IgD-negative memory B cell (primary cell): ENCODE measurements around the gene NPDC1. TPM values are rescaled to one million over a fixed set of nuclear protein-coding genes. Genes with fewer than 3 reads are reported as not detected.
A peak's percentile ranks its signal among the peaks of the same experiment; 100 is the strongest.
"Not testable (repeated sequence)": the region's sequence is repeated elsewhere in the genome, so short reads cannot be mapped to it uniquely, and the experiment has no call there.

Source experiments
- H3K27ac Mint-ChIP-seq, 3 donors: one replicate each; pipeline ENCODE4 v1.8.0; 2020 to 2022; ENCODE audit warnings: mild to moderate bottlenecking in 3 of 3, mixed read lengths in 3 of 3, moderate library complexity in 1 of 3
- H3K27me3 Mint-ChIP-seq: one replicate; pipeline ENCODE4 v1.8.0; 2021; ENCODE audit warnings: mixed read lengths
- H3K36me3 Mint-ChIP-seq: one replicate; pipeline ENCODE4 v1.8.0; 2020; ENCODE audit warnings: mild to moderate bottlenecking, mixed read lengths
- H3K4me1 Mint-ChIP-seq, 3 donors: one replicate each; pipeline ENCODE4 v1.8.0; 2020 to 2022; ENCODE audit warnings: mixed read lengths in 3 of 3, mild to moderate bottlenecking in 1 of 3
- H3K4me3 Mint-ChIP-seq, 4 donors: one replicate each; pipeline ENCODE4 v1.8.0; 2020 to 2022; ENCODE audit warnings: mild to moderate bottlenecking in 4 of 4, mixed read lengths in 4 of 4, moderate library complexity in 3 of 4
- H3K9me3 Mint-ChIP-seq, 3 donors: one replicate each; pipeline ENCODE4 v1.8.0; 2020 to 2021; ENCODE audit warnings: mixed read lengths in 3 of 3, mild to moderate bottlenecking in 1 of 3
- polyA plus RNA-seq: library from polyadenylated mRNA; unstranded; fragments of 300-500 nt; fragmentation: Illumina TruSeq; gene quantifications from one replicate; pipeline ENCODE4 v1.2.3, GENCODE V29; 2021

The NPDC1 gene
- polyA plus RNA-seq, 1 donor from 2014 or later = 2.0 TPM

DNA sequence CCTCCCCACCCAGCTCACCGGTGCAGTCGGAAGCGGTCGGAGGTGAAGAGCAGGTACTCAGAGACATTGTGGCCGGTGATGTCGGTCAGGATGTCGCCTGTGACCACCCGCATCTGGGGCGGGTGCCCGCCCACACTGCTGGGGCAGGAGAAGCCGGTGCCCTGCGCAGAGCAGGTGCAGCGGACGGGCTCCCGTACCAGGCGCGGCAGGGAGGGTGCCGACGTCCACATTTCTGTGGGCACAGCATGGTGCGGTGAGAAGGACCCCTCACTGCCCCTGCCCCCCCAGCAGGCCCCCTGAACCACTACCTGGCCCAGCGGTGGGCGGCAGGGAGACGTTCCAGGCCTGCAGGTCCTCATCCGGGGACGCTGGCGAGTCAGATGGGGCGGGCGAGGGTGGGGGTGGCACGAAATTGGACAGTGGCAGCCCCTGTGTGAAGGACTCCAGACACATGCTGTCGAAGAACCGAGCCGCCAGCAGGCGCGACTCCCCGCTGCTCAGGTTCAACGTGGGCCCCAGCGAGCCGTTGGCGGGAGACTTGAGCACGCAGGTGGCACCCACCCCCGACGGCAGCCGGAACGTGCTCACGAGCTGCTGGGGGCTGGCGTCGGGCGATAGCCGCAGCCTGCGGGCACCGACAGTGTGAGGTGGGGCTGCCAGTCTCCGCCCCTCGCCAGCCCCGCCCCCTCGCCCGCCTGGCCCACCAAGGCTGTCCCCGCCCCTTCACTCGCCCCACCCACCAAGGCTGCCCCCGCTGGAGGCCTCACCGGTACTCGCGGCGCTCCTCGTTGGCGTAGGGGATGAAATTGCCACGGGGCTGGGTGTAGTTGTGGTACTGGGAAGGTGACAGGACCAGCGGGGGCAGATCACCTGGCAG is 33.0 kb downstream of the NPDC1 start:
- no peaks in the 10 kb centered on the region for H3K9me3 Mint-ChIP-seq
- no peak overlapping the region for H3K4me3 Mint-ChIP-seq
- H3K27ac Mint-ChIP-seq = no peak overlapping the region
- no peaks in the 10 kb centered on the region for H3K27me3 Mint-ChIP-seq
- no peaks in the 10 kb centered on the region for H3K36me3 Mint-ChIP-seq
- H3K4me1 Mint-ChIP-seq = no peaks in the 10 kb centered on the region

DNA sequence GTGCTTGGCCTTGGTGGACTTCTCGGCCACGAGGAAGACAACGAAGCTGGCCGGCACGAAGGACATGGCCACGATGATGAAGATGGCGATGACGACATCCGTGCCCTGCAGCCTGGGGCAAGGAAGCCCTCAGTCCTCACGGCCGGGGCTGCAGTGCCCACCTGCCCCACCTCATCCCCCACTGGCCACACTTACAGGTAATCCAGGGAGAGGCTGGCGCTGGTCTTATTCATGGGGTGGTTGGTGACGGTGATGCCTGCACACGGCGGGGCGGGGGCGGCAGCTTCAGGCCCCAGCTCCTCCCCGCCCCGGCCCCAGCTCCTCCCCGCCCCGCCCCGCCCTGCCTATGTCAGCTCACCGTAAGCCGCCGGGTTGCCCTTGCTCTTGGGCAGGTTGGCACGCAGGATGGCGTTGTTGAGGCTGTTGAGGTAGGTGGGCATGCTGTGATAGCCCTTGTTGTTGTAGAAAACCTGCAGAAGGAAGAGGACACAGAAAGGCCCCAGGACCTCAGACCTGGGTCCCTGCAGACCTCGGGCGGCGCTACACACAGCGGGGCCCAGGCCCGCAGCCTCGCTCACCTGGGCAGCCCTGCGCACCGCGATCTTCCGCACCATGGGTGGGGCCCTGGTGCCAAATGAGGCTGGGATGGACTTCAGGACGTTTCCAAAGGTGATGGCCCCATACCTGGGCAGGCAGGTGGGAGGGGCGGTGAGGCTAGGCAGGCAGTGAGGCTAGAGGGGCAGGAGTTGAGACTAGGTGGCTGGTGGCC is 33.9 kb downstream of the NPDC1 start:
- H3K4me3 Mint-ChIP-seq = no peak overlapping the region
- H3K9me3 Mint-ChIP-seq = no peaks in the 10 kb centered on the region
- no peak overlapping the region for H3K27ac Mint-ChIP-seq
- no peaks in the 10 kb centered on the region for H3K27me3 Mint-ChIP-seq
- no peaks in the 10 kb centered on the region for H3K4me1 Mint-ChIP-seq
- no peaks in the 10 kb centered on the region for H3K36me3 Mint-ChIP-seq

DNA sequence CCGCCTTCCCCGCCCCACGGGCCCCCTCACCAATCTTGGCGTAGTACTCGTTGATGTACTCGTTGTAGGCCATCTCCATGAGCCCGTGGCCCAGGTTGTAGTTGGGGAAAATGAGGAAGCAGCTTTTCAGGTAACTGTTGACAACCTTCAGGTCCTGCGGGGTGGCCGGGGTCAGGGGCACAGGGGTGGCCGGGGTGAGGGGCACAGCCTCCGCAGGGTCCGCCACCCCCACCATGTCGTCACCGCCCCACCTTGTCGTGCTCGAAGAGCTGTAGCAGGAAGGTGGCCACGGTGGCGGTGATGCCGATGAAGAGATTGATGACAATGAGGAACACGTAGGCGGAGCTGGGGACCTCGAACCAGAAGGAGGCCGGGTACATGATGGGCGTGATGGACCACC is 34.8 kb downstream of the NPDC1 start:
- H3K4me1 Mint-ChIP-seq = no peaks in the 10 kb centered on the region
- no peak overlapping the region for H3K4me3 Mint-ChIP-seq
- H3K27ac Mint-ChIP-seq = no peak overlapping the region
- peaks cover 3% of the 10 kb centered on the region for H3K27me3 Mint-ChIP-seq
- H3K36me3 Mint-ChIP-seq = no peaks in the 10 kb centered on the region
- no peaks in the 10 kb centered on the region for H3K9me3 Mint-ChIP-seq

DNA sequence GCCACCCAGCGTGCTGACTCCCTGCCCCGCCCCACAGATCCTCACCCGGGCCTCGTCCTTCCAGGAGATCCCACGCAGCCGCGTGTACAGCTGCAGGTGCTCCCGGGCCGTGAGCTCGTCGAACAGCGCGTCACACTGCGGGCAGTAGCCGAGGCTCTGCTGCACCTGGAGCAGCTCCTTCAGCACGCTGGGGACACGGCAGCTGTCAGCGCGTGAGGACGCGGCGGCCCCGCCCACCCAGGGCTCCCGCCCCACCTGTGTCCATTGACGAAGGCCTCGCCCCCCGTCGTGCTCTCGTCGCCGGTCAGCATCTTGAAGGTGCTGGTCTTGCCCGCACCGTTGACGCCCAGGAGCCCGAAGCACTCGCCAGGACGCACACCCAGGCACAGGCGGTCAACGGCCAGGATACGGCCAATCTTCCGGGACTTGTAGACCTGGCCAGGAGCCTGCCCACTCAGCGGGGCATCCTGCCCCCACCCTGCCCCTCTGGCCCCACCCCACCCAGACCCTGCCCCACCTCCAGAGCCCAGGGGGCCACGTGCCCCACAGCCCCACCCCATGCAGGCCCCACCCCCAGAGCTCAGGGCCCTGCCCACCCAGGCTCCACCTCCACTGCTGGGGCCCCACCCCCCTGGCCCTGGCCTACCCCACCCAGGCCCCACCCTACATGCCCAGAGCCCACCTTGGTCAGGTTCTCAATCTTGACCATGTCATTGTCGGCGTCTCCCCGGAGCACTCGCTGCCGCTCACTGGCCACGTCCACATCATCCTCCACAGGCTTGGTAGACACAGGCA is 35.8 kb downstream of the NPDC1 start:
- no peaks in the 10 kb centered on the region for H3K36me3 Mint-ChIP-seq

DNA sequence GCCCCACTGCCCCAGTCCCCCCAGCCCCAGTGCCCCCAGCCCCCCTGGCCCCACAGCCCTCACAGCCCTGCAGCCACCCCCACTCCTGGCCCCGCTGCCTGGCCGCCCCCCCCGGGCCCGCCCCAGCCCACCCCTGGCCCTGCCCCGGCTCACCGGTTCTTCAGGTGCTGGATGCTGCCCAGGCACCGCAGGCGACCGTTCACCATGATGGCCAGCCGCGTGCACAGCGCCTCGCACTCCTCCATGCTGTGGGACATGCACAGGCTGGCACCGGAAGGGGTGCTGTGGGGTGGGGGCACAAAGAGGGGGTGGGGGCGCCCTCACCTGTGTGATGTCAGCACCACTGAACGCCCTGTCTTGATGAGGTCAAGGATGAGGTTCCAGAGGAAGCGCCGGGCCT is 36.8 kb downstream of the NPDC1 start:
- H3K27ac Mint-ChIP-seq = no peak overlapping the region
- H3K4me1 Mint-ChIP-seq = no peaks in the 10 kb centered on the region
- H3K9me3 Mint-ChIP-seq = peaks cover 0 to 1% (median 0%) of the 10 kb centered on the region in 3 donors
- H3K4me3 Mint-ChIP-seq = no peak overlapping the region
- peaks cover 3% of the 10 kb centered on the region for H3K27me3 Mint-ChIP-seq
- no peaks in the 10 kb centered on the region for H3K36me3 Mint-ChIP-seq

More for the DNA sequence above, 35.8 kb downstream of the NPDC1 start:
- no peak overlapping the region for H3K4me3 Mint-ChIP-seq
- no peaks in the 10 kb centered on the region for H3K4me1 Mint-ChIP-seq
- peaks cover 3% of the 10 kb centered on the region for H3K27me3 Mint-ChIP-seq
- H3K9me3 Mint-ChIP-seq = no peaks in the 10 kb centered on the region
- no peak overlapping the region for H3K27ac Mint-ChIP-seq

DNA sequence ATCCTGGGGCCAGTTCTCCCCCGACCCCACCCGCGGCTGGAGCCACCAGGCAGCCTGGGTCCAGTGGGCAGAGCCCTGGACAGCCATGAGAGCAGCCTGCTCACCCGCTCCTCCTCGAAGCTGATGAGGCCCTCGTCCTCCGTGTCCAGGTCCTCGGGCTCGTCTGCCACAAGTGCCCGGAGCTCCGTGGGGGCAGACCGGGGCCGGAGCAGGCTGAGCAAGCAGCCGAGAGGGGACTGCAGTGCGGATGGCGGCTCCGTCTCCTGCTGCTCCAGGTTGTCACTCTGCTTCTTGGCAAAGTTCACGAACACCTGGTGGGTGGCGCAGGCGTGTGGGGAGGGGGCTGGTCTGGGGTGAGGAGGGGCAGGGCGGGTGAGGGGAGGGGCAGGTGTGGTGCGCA is 37.7 kb downstream of the NPDC1 start:
- Mint-ChIP-seq H3K4me1 (no peaks in the 10 kb centered on the region), H3K9me3 (peaks cover 0 to 1% (median 0%) of the 10 kb centered on the region in 3 donors), H3K36me3 (no peaks in the 10 kb centered on the region), H3K27me3 (peaks cover 3% of the 10 kb centered on the region), H3K27ac (no peak overlapping the region), H3K4me3 (no peak overlapping the region)

DNA sequence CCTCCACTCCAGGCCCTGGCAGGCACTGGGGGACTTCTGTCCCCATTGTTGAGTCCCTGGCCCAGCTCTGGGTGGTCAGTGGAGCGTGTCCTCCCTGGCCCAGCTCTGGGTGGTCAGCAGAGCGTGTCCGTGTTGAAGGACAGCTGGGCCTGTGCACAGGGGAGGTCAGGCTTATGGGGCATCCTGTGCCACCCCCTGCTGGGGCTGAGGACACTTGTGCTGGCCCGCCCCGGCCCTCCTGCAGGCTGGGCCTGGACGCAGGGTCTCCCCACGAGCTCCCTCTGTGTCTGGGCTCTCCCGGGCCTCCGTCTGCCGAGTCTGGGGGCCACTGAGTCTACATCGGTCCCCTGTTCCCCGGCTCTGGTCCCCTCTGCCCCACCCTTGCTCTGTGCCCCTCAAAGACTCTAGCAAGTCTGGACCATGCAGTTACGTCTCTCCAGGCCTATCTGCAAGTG is 38.1 kb downstream of the NPDC1 start:
- no peak overlapping the region for H3K27ac Mint-ChIP-seq
- peaks cover 0 to 1% (median 0%) of the 10 kb centered on the region in 3 donors for H3K9me3 Mint-ChIP-seq
- H3K4me1 Mint-ChIP-seq = no peaks in the 10 kb centered on the region
- H3K36me3 Mint-ChIP-seq = no peaks in the 10 kb centered on the region
- no peak overlapping the region for H3K4me3 Mint-ChIP-seq
- H3K27me3 Mint-ChIP-seq = peaks cover 3% of the 10 kb centered on the region

DNA sequence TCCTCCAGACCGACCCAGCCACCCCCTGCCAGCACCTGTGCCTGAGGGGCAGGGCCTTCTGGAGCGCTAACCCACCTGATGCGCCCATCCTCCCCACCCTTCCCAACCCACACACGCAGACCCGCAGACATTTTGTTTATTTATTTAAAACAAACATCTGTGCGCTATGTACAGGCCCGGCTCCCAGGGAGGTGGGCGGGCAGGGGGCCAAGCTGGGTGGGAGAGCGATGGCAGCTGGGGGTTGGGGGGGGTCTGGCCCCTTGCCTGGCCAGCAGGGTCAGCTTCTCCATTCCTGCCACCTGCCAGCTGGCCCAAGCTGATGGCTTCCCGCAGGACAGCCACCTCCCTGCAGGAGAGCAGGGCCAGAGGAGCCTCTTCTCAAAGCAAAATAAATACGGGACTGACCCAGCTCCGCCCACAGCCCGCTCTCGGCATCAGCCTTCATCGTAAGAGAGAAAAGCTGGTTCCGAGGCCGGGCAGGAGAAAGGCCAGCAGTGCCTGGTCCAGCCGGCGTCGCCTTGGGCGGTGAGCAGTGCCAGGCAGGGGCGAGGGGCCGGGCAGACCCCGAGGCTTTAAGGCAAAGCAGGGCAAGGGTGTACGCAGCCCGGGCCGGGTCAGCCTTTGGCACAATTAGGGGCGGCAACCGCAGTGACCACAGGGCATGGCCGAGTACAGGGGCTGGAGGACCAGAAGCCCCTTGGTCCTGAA is 38.7 kb downstream of the NPDC1 start:
- no peaks in the 10 kb centered on the region for H3K4me1 Mint-ChIP-seq
- H3K36me3 Mint-ChIP-seq = no peaks in the 10 kb centered on the region
- H3K27ac Mint-ChIP-seq = no peak overlapping the region
- no peak overlapping the region for H3K4me3 Mint-ChIP-seq
- H3K27me3 Mint-ChIP-seq = peaks cover 3% of the 10 kb centered on the region
- peaks cover 0 to 1% (median 0%) of the 10 kb centered on the region in 3 donors for H3K9me3 Mint-ChIP-seq

DNA sequence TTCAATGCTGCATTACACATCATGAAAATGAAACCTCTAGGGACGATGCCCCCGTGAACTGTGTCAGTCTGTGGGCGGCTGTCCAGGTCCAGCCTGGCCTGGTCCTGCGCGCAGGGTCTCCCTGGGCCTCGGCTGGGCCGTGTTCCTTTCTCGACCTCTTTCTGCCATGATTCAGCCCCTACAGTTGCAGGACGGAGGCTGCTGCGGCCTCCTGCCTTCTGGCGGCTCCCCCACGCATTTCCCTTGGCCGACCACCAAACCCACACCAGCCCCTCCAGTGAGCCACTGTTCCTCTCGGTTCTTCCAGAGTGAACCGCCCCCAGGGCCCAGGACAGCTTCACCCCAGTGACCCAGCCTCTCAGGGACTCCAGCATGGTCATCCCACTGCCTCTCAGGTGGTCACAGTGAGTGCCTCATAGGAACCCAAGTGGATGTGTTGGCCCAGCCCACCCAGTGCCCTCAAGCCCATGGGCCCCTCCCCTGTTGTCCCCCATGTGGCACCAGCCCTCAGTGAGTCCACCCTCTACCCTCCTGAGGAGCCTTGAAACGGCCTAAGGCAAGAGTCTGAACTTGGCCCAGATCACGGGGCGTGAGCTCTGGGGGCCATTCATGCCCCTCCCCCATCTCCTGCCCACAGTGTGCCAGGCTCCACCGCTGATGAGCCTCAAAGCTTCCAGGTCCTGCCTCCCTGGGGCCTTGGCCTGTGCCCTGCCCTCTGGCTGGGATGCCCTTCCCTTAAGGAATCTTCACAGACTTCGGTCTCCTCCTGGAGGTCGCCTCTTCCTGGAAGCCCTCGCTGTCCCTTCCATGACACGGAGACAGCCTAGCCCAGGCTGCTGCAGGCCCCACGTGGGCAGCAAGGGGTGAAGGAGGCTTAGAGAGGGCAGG is 39.6 kb downstream of the NPDC1 start:
- peaks cover 3% of the 10 kb centered on the region for H3K27me3 Mint-ChIP-seq
- no peaks in the 10 kb centered on the region for H3K4me1 Mint-ChIP-seq
- H3K36me3 Mint-ChIP-seq = no peaks in the 10 kb centered on the region
- no peak overlapping the region for H3K4me3 Mint-ChIP-seq
- peaks cover 0 to 1% (median 0%) of the 10 kb centered on the region in 3 donors for H3K9me3 Mint-ChIP-seq
- H3K27ac Mint-ChIP-seq = no peak overlapping the region

DNA sequence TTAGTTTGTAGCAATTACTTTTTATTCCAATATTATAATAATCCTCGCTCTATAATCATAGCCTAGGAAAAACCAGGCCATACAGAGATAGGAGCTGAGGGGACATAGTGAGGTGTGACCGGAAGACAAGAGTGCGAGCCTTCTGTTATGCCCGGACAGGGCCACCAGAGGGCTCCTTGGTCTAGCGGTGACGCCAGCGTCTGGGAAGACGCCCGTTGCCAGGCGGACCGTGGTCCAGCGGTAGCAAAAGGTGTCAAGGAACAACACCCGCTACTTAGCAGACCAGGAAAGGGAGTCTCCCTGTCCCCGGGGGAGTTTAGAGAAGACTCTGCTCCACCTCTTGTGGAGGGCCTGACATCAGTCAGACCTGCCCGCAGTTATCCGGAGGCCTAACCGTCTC is 41.7 kb downstream of the NPDC1 start:
- not testable (repeated sequence) for H3K27ac Mint-ChIP-seq, H3K36me3 Mint-ChIP-seq, H3K27me3 Mint-ChIP-seq, H3K9me3 Mint-ChIP-seq
- H3K4me3 Mint-ChIP-seq = peak overlapping the region in 1 of 4 donors; percentile 22
- H3K4me1 Mint-ChIP-seq = peaks cover 8 to 13% (median 8%) of the 10 kb centered on the region in 3 donors

DNA sequence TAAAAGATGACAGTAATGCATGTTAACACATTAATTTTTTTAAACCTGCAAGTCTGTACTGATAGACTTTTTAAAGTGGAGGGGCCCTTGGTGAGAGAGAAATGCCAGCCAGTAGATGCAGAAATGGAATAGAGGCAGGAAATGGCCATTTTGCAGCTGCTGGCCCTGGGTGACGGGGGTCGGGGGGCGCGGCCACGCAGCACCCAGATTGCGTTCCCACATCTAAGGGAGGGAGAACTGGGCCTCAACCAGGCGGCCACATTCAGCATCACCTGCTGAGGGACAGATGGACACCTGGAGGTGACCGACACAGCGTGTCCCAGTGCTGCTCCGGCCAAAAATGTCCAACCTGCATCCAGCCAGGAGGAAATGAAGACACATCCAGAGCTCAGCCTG is 43.3 kb downstream of the NPDC1 start:
- H3K27me3 Mint-ChIP-seq = peaks cover 5% of the 10 kb centered on the region
- no peak overlapping the region for H3K27ac Mint-ChIP-seq
- no peaks in the 10 kb centered on the region for H3K36me3 Mint-ChIP-seq
- peaks cover 19 to 27% (median 21%) of the 10 kb centered on the region in 3 donors for H3K4me1 Mint-ChIP-seq
- no peak overlapping the region for H3K4me3 Mint-ChIP-seq
- peaks cover 0 to 1% (median 0%) of the 10 kb centered on the region in 3 donors for H3K9me3 Mint-ChIP-seq

DNA sequence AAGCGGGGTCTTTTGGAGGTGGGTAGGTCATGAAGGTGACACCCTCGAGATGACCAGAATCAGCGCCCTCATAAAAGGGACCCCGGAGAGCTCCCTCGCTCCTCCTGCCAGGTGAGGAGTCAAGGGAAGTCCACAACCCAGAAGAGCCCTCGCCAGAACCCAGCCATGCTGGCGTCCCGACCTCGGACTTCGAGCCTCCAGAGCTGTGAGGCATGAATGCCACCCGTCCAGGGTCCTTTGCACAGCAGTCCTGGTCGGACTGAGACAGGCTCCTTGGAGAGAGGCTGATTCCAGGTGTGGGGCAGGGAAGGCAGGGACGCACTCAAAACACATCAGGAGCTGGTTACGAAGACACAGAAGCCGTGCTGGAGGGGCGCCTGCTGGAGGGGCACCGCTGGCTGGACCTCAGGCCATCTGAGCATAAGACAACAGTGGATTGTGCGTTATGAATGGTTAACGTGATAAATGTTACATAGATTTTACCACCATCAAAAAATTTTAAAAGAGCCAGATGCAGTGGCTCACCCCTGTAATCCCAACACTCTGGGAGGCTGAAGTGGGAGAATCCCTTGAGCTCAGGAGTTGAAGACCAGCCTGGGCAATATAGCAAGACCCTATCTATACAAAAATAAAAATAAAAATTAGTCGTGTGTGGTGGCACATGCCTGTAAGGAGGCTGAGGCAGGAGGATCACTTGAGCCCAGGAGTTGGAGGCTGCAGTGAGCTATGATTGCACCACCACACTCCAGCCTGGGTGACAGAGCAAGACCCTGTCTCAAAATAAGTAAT is 43.9 kb downstream of the NPDC1 start:
- peaks cover 0 to 1% (median 0%) of the 10 kb centered on the region in 3 donors for H3K9me3 Mint-ChIP-seq
- peaks cover 5% of the 10 kb centered on the region for H3K27me3 Mint-ChIP-seq
- H3K4me3 Mint-ChIP-seq = peak overlapping the region in 1 of 4 donors; percentile 20
- peaks cover 22 to 28% (median 22%) of the 10 kb centered on the region in 3 donors for H3K4me1 Mint-ChIP-seq
- no peak overlapping the region for H3K27ac Mint-ChIP-seq
- no peaks in the 10 kb centered on the region for H3K36me3 Mint-ChIP-seq
